NCI-H1417 (cell line): ENCODE results near the gene LDLRAD3.
"Not testable (repeated sequence)": the region's sequence is repeated elsewhere in the genome, so short reads cannot be mapped to it uniquely, and the experiment has no call there.

Experiments
- DNase-seq, 3 experiments: peaks; one replicate each; lab custom pipeline; 2025; lab: John Stamatoyannopoulos, UW

The LDLRAD3 gene

GRCh38 chr11:36016709-36017108 lies 72.8 kb downstream of the LDLRAD3 start:
- DNase-seq, result no peak

GRCh38 chr11:36019005-36019596 lies 75.2 kb downstream of the LDLRAD3 start:
- DNase-seq, result peak in 1 of 3 experiments; percentile 12

DNA sequence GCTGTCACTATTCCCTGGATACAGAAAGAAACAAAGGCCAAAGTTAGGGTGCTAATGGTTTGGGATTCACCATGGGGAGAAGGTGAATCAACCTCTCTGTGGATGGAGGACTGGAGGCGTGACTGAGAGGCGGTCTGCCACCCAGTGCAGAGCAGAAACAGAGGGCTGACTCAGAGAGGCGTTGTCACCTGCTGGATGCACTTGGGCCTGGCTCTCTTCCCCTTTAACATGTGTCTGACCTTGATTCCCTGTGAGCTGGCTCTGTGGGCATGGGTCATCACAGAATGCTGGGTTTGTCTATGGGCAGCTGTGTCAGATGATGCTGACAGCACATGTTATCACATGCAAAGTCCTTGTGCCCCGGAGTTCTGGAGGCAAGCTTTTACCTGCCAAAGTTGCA lies 75.9 kb downstream of the LDLRAD3 start:
- no peak for DNase-seq

DNA sequence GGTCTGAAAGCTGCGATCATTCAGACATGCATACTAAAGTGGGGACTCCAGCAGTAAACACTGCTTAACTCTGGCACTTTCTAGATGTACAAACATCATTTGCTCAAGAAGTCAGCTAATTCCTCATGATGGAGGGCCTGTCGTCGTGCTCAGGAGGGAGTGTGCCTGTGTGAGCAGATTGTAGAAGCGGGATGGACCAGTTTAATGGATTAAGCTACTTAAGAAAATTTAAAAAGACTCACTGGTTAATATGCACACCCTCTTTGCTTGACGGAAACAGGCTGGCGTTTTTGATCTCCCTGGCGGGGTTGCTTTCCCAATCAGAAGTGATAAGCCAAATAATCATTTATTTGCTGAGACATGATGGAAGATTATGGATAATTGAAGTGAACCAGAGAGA lies 79.0 kb downstream of the LDLRAD3 start:
- DNase-seq, result peak in 2 of 3 experiments; percentile 6 to 42

- no peak for DNase-seq
Measured at GRCh38 chr11:36023922-36024321, 80.1 kb downstream of the LDLRAD3 start.

GRCh38 chr11:36024716-36025115 lies 80.9 kb downstream of the LDLRAD3 start:
- no peak for DNase-seq

GRCh38 chr11:36026315-36026968 lies 82.6 kb downstream of the LDLRAD3 start:
- no peak for DNase-seq

DNA sequence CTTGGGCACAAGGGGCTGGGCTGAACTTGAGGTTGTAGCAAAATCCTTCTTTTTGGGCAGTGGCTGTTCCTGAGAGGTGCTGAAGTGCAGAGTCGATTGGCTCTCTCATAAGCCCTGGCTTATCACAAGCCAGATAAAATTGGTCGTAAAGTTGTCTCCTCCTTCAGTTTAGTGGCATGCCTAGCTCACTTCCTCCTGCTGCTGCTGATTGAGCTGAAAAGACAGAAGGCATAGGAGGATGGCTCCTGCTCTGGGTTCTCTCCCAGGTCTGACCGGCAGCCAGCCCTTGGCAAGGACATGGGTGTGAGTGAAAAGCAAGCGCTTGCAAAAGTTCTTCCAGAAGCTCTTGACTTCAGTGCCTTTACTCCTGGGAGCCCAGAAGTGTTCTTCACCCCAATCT lies 83.9 kb downstream of the LDLRAD3 start:
- no peak for DNase-seq

- no peak for DNase-seq
Measured at GRCh38 chr11:36029616-36030015, 85.8 kb downstream of the LDLRAD3 start.

- DNase-seq, result no peak
Measured at GRCh38 chr11:36030731-36031281, 86.9 kb downstream of the LDLRAD3 start.

GRCh38 chr11:36033082-36033751 lies 89.4 kb downstream of the LDLRAD3 start:
- peak in 1 of 3 experiments; percentile 11 for DNase-seq

GRCh38 chr11:36033936-36034335 lies 90.1 kb downstream of the LDLRAD3 start:
- DNase-seq, result no peak

- no peak for DNase-seq
Measured at GRCh38 chr11:36034551-36035331, 90.9 kb downstream of the LDLRAD3 start.

DNA sequence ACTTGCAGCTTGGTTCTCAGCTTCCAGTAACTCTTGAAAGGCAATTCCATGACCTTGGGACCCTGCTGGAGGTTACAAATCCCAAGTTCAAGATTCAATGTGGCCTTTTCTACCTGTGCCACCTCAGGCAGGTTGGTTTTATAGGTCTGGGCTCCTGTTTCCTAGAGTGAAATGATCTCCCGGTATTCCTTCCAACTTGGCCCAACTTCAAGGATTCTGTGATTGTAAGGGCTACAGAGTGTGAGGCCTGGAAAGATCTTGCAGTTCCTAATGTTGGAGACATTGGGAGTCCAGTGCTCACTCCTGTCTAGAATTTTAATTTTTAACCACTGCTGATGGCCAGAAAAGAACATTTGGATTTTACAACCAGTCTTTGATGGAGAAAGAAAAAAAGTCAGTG lies 91.6 kb downstream of the LDLRAD3 start:
- DNase-seq, result no peak

- DNase-seq, result no peak
Measured at GRCh38 chr11:36035999-36036398, 92.1 kb downstream of the LDLRAD3 start.

DNA sequence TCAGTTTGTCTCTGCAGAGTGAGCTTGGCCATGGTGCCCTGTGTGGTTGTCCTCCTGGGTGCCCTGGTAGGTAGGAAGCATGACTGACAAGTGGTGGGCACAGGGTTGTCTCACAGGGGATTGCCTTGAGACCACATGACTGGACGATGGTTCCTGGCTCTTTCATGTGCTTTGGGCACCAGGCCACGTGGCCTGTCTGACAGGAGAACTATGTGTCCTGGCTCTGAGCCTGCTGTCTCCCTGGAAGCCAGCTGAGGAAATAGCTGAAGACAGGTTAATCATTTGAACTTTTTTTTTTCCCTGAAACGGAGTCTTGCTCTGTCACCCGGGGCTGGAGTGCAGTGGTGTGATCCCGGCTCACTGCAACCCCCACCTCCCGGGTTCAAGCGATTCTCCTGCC lies 93.2 kb downstream of the LDLRAD3 start:
- DNase-seq, result no peak

DNA sequence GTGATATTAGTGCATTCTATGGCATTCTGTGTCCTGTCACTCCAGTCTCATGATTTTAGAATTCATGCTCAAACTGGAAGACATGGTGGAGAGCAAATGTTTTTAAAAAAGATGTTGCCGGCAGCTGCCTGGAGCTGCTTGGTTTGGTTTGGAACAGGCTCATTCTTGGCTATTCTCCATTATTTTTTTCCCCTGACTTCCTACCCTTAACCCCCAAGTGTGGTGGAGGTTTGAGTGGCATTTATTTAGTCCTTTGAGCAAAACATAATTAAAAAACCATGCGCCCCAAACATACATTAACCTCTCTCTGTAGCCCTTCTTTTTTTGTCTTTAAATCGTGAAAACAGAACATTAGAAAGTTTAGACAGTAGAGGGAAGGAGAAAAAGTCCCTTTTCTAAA lies 94.7 kb downstream of the LDLRAD3 start:
- DNase-seq, result no peak

- no peak for DNase-seq
Measured at GRCh38 chr11:36039471-36039870, 95.6 kb downstream of the LDLRAD3 start.

DNA sequence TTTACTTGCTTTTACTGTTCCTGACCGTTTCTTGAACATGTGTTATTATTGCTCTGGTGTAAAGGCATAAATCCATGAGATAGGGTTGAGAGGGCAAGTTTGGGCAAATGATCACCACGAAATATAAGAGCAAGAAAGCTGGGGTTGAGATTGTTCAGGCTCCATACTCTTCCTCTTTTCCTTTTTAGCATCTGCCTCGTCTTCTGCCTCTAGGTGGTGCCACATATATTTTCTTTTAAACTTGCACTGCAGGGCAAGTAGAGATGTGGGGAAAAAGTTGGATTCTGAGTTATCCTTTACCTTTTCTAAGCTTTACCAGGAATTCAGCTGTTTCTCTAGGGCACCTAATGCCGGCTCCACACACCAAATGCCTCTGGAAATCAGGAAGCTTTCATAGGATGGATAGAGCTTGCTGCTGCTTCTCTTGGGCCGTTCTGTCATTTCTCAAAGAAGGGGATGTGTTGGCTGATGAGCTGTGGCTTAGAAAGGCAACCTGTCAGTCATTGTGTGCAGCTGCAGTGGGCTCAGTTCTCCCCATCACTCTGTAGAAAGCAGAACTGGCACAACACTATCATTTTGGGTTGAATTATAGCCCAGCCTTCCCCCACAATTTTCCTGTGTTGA lies 98.2 kb downstream of the LDLRAD3 start:
- peak in 1 of 3 experiments; percentile 4 for DNase-seq

- DNase-seq, result peak; percentile 7 to 32 (median 21)
Measured at GRCh38 chr11:36044636-36045035, 100.8 kb downstream of the LDLRAD3 start.

- DNase-seq, result not testable (repeated sequence)
Measured at GRCh38 chr11:36045945-36046344, 102.1 kb downstream of the LDLRAD3 start.

- DNase-seq, result no peak
Measured at GRCh38 chr11:36046932-36047331, 103.1 kb downstream of the LDLRAD3 start.
